Globus pallidus (tissue), 1 donor: ENCODE measurements around the gene PCDHA8.
"Not testable (repeated sequence)": the region's sequence is repeated elsewhere in the genome, so short reads cannot be mapped to it uniquely, and the experiment has no call there.

Experiments
- DNase-seq: peaks from one replicate; pipeline ENCODE4 v3.0.0-alpha.2; 2015; ENCODE audit warnings: low spot score

Gene PCDHA8

GRCh38 chr5:140829511-140830501, 11.2 kb upstream of the PCDHA8 start:
- not testable (repeated sequence) for DNase-seq

GRCh38 chr5:140833993-140834392, 7.0 kb upstream of the PCDHA8 start, which contains the start of gene PCDHA7:
PCDHA7 (plus strand) TSS chr5:140834269; CDS start chr5:140834384, 115 bp downstream.
- DNase-seq = peak; percentile 58

GRCh38 chr5:140834439-140835008, 6.5 kb upstream of the PCDHA8 start:
- DNase-seq = not testable (repeated sequence)

GRCh38 chr5:140835622-140836510, 5.1 kb upstream of the PCDHA8 start:
- no peak for DNase-seq

GRCh38 chr5:140842798-140843733, 2.1 kb downstream of the PCDHA8 start:
- DNase-seq = no peak

- DNase-seq = not testable (repeated sequence)
These were observed 7.4 kb downstream of the PCDHA8 start, which contains the start of gene PCDHA9 for GRCh38 chr5:140848139-140849102. PCDHA9 (plus strand) TSS chr5:140848382; CDS start chr5:140848496, 114 bp downstream.

GRCh38 chr5:140849831-140850634, 9.0 kb downstream of the PCDHA8 start:
- not testable (repeated sequence) for DNase-seq

- DNase-seq = peak; percentile 68
These were observed 15.0 kb downstream of the PCDHA8 start, which contains the start of gene PCDHA10 for GRCh38 chr5:140855772-140856674. PCDHA10 (plus strand) TSS chr5:140855897; CDS start chr5:140856049, 152 bp downstream.

- no peak for DNase-seq
These were observed 16.4 kb downstream of the PCDHA8 start for GRCh38 chr5:140857177-140857986.

- DNase-seq = no peak
These were observed 16.9 kb downstream of the PCDHA8 start for GRCh38 chr5:140857987-140858240.

GRCh38 chr5:140862441-140863295, 21.7 kb downstream of the PCDHA8 start:
- no peak for DNase-seq

GRCh38 chr5:140868721-140869554, 28.0 kb downstream of the PCDHA8 start, which contains the start of gene PCDHA11:
PCDHA11 (plus strand) TSS chr5:140868957; CDS start chr5:140869104, 147 bp downstream.
- DNase-seq = peak; percentile 33

- peak; percentile 37 for DNase-seq
These were observed 28.5 kb downstream of the PCDHA8 start for GRCh38 chr5:140869555-140869886.

GRCh38 chr5:140870221-140871201, 29.5 kb downstream of the PCDHA8 start:
- no peak for DNase-seq
